ELF-1 (cell line): ENCODE results near the gene OGFRL1.

ENCODE experiments used
- DNase-seq: peaks from one replicate; pipeline ENCODE4 v3.0.0-alpha.2; 2016; ENCODE audit warnings: low read depth, low spot score

The OGFRL1 gene

DNA sequence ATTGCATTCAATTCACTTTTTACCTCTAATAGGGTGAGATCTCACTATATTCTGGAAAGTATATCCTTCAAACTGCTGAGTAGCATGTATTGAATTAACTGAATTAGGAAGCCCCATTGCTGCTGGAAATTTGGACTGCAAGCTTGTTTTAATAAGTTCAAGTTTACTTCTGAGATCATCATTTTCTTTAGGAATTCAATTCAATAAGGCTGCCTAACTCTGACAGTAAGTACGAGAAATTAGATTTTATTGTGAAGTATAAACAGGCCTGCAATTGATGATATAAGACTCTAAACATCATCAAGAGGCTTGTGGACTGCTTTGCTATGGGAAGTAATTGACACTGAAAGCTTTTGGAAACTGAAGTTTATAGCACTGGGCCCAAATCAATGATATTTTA, 44.4 kb downstream of the OGFRL1 start:
- no peak for DNase-seq

GRCh38 chr6:71333697-71334096, 45.1 kb downstream of the OGFRL1 start:
- DNase-seq: no peak

GRCh38 chr6:71334768-71335167, 46.2 kb downstream of the OGFRL1 start:
- DNase-seq: no peak

- DNase-seq: no peak
Measured at GRCh38 chr6:71335544-71335943, 46.9 kb downstream of the OGFRL1 start.

DNA sequence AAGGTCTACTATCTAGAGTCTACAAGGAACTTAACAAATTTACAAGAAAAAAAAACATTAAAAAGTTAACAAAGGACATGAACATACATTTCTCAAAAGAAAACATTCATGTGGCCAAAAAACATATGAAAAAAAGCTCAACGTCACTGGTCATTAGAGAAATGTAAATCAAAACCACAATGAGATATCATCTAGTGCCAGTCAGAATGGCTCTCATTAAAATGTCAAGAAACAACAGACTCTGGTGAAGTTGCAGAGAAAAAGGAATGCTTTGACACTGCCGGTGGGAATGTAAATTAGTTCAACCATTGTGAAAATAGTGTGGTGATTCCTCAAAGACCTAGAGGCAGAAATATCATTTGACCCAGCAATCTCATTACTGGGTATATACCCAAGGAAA, 48.3 kb downstream of the OGFRL1 start:
- DNase-seq: no peak

DNA sequence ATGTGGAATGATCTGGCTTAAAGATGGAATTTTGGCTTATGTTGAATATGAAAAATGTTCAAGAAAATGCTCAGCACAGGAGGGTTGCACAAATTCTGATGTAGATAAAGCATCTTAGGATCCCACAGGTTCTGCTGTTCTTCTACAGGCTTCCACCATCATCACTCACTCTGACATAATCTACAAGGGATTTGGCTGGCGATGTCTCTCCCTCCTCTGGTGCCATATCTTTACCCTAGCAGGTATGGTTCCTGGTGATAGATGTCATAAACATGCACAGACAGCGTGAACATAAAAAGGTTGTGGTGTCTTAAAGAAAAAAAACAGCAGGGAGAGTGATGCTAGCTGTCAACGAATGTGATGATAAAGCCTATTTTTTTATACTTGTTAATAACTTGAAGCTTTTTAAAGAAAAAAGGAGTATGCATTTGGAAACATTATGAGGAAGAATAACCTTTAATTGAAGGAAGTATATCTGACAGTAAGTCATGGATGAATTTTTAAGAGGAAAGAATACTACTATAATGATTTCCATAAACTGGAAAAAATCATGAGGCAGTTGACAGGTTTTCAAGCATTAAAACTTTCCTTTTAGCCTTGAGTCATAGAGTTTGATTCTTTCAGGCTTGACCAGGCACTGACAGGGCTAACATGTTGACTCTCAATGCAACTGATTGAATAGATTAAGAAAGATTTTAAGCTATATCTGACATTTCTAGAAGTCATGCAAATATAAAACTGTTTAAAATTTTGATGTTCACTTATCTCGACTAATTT, 50.1 kb downstream of the OGFRL1 start:
- DNase-seq: no peak

- DNase-seq: no peak
Measured at GRCh38 chr6:71342772-71343171, 54.2 kb downstream of the OGFRL1 start.

GRCh38 chr6:71345476-71346333, 57.1 kb downstream of the OGFRL1 start:
- DNase-seq: no peak

DNA sequence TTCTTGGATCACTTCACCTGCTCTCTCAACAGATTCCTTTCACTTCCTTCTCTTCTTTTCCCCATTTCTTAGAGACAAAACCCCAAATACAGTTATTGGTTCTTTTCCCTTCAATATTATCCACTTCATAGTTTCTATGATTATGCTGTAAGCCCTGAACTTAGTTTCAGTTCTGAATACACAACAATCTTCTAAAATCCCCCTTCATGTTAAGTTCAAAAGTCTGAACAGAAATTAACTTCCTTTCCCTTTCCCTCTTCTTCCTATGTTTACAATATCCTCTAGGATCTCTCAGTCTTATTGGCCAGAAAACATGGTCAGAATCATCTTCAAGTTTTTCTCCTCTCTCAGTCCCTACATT, 57.7 kb downstream of the OGFRL1 start:
- no peak for DNase-seq

DNA sequence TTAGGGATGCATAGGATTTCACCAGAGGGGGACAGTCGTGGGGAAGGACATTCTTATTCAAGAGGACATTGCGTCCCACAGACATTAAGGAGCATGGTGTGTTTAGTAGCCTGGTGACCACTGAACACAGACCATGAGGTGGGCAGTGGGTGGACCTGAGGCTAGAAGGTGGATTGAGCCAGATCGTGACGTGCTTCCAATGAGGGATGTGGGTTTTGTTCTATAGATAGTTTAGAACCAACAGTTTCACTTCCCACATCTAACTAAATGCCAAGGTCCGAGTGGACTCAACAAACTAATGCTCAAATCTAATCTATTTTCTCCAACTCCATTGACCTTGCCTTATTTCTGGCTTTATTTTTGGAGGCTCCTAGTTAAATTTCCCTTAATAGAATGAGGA, 58.5 kb downstream of the OGFRL1 start:
- no peak for DNase-seq

- DNase-seq: no peak
Measured at GRCh38 chr6:71349395-71349794, 60.8 kb downstream of the OGFRL1 start.

DNA sequence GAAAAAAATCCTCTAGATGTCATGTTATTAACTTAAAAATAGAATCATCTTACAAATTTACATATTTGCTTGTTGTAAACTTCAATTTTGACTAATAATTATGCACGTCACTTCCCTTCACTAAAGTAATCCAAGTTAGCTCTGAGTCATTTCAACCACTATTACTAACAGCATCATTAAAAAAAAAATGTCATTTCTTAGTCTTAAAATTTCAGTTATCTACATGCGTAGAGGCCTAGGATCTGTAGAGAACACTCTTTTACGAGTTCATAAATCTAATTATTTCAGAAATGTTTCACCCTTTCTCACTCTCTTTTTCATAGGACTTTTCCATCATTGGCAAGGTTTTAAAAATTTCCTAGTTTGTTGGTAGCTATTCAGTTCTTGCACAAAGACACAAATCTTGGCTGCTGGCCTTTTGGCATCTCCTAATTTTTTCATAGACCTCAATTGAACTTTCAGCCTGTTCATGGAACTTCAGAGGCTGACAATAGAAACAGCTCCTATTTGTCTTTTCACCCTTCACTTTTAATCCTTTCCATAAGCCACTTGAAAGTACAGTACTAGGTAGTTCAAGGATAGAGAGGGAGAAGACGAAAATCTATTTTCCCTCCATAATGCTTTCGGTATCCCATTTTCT, 61.5 kb downstream of the OGFRL1 start:
- no peak for DNase-seq

GRCh38 chr6:71351190-71351589, 62.6 kb downstream of the OGFRL1 start:
- no peak for DNase-seq
